ENCODE results near the gene STAT2.

DNA sequence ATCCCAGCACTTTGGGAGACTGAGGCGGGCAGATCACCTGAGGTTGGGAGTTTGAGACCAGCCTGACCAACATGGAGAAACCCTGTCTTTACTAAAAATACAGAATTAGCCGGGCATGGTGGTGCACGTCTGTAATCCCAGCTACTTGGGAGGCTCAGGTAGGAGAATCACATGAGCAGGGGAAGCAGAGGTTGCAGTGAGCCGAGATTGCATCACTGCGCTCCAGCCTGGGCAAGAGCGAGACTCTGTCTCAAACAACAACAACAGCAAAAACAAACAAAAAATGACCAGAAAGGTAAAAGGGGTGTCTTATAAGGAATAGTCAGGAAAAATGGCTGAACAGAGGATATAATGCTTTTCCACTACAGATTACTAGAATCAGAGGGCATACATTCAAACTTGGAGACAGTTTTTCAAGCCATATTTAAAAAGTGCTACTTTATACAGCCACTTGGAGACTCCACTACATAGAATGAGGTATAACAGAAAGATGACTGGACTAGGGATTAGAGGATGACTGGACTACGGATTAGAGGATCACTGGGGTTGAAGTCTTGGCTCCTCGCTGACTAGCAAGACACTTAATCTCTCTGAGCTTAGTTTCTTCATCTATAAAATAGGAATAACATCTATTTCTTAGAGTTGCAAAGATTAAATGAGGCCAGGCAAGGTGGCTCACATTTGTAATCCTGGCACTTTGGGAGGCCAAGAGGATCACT lies 54.9 kb downstream of the STAT2 start:
- TF ChIP-seq, protein P1, sequence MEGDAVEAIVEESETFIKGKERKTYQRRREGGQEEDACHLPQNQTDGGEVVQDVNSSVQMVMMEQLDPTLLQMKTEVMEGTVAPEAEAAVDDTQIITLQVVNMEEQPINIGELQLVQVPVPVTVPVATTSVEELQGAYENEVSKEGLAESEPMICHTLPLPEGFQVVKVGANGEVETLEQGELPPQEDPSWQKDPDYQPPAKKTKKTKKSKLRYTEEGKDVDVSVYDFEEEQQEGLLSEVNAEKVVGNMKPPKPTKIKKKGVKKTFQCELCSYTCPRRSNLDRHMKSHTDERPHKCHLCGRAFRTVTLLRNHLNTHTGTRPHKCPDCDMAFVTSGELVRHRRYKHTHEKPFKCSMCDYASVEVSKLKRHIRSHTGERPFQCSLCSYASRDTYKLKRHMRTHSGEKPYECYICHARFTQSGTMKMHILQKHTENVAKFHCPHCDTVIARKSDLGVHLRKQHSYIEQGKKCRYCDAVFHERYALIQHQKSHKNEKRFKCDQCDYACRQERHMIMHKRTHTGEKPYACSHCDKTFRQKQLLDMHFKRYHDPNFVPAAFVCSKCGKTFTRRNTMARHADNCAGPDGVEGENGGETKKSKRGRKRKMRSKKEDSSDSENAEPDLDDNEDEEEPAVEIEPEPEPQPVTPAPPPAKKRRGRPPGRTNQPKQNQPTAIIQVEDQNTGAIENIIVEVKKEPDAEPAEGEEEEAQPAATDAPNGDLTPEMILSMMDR (IDR thresholded peaks at IDR 0.05) = no peak
- no peak for TF ChIP-seq POLR2A (IDR thresholded peaks at IDR 0.05)
- TF ChIP-seq POLR2AphosphoS5 (IDR thresholded peaks at IDR 0.05) = no peak
